H9 (cell line): ENCODE measurements around the gene SPSB2. TPM values are rescaled to one million over a fixed set of nuclear protein-coding genes. Genes with fewer than 3 reads are reported as not detected.

Experiments used
- DNase-seq: peaks from one replicate; pipeline ENCODE4 v3.0.0-alpha.2; 2017
- H2AFZ ChIP-seq: one replicate; pipeline ENCODE4 v1.6.1; 2013; ENCODE audit warnings: mild to moderate bottlenecking, low read length, control low read depth, moderate library complexity
- H2AK5ac ChIP-seq: 2 replicates; pipeline ENCODE4 v1.6.1; 2013; ENCODE audit warnings: low read length, control low read depth, mixed read lengths; ENCODE audit not compliant: insufficient read length
- H2BK120ac ChIP-seq: one replicate; pipeline ENCODE4 v1.6.1; 2013; ENCODE audit warnings: low read depth, mild to moderate bottlenecking, low read length, control low read depth, inconsistent platforms; ENCODE audit not compliant: poor library complexity, severe bottlenecking
- H2BK12ac ChIP-seq: 2 replicates; pipeline ENCODE4 v1.6.1; 2013; ENCODE audit warnings: low read length, control low read depth, mixed read lengths, low read depth; ENCODE audit not compliant: insufficient read length
- H2BK15ac ChIP-seq: 2 replicates; pipeline ENCODE4 v1.6.1; 2013; ENCODE audit warnings: low read depth, low read length, control low read depth
- H2BK20ac ChIP-seq: one replicate; pipeline ENCODE4 v1.6.1; 2013; ENCODE audit warnings: low read depth, mild to moderate bottlenecking, low read length, control low read depth, inconsistent platforms; ENCODE audit not compliant: poor library complexity, severe bottlenecking
- H2BK5ac ChIP-seq: 2 replicates; pipeline ENCODE4 v1.6.1; 2013; ENCODE audit warnings: low read length, control low read depth, mixed read lengths; ENCODE audit not compliant: insufficient read length
- H3K14ac ChIP-seq: 2 replicates; pipeline ENCODE4 v1.6.1; 2013; ENCODE audit warnings: low read length, control low read depth; ENCODE audit not compliant: insufficient read depth
- H3K18ac ChIP-seq: 2 replicates; pipeline ENCODE4 v1.6.1; 2013; ENCODE audit warnings: low read depth, mild to moderate bottlenecking, mixed read lengths, low read length, control low read depth; ENCODE audit not compliant: insufficient read length
- H3K23ac ChIP-seq: 2 replicates; pipeline ENCODE4 v1.6.1; 2013; ENCODE audit warnings: low read length, control low read depth, mixed read lengths, low read depth; ENCODE audit not compliant: insufficient read length
- H3K23me2 ChIP-seq: 2 replicates; pipeline ENCODE4 v1.6.1; 2013; ENCODE audit warnings: low read depth, mild to moderate bottlenecking, mixed read lengths, low read length, control low read depth; ENCODE audit not compliant: insufficient read length, poor library complexity, severe bottlenecking
- H3K27ac ChIP-seq: 2 replicates; pipeline ENCODE4 v1.5.1; 2013; ENCODE audit warnings: low read length, control low read depth, mixed read lengths, low read depth; ENCODE audit not compliant: insufficient read length
- H3K27me3 ChIP-seq: 2 replicates; pipeline ENCODE4 v1.6.1; 2013; ENCODE audit warnings: low read length, control low read depth, inconsistent platforms; ENCODE audit not compliant: insufficient read depth
- H3K4ac ChIP-seq: 2 replicates; pipeline ENCODE4 v1.6.1; 2013; ENCODE audit warnings: low read depth, mild to moderate bottlenecking, control low read depth, inconsistent platforms, low read length, moderate library complexity
- H3K4me1 ChIP-seq: 2 replicates; pipeline ENCODE4 v1.6.1; 2013; ENCODE audit warnings: low read length, control low read depth, inconsistent platforms; ENCODE audit not compliant: insufficient read depth
- H3K4me2 ChIP-seq: 2 replicates; pipeline ENCODE4 v1.6.1; 2013; ENCODE audit warnings: low read length, control low read depth, mixed read lengths; ENCODE audit not compliant: insufficient read length, insufficient read depth
- H3K56ac ChIP-seq: 2 replicates; pipeline ENCODE4 v1.6.1; 2013; ENCODE audit warnings: low read depth, mild to moderate bottlenecking, mixed read lengths, low read length, control low read depth; ENCODE audit not compliant: insufficient read length
- H3K79me1 ChIP-seq: 2 replicates; pipeline ENCODE4 v1.6.1; 2013; ENCODE audit warnings: low read depth, mild to moderate bottlenecking, moderate library complexity, low read length, control low read depth, inconsistent platforms; ENCODE audit not compliant: insufficient read depth, poor library complexity, severe bottlenecking
- H3K79me2 ChIP-seq: 2 replicates; pipeline ENCODE4 v1.6.1; 2013; ENCODE audit warnings: low read length, control low read depth, inconsistent platforms; ENCODE audit not compliant: insufficient read depth
- H3K9ac ChIP-seq: 2 replicates; pipeline ENCODE4 v1.6.1; 2013; ENCODE audit warnings: low read length, control low read depth, mixed read lengths; ENCODE audit not compliant: insufficient read length; ENCODE audit errors: extremely low read depth
- H3K9me3 ChIP-seq: one replicate; pipeline ENCODE4 v1.6.1; 2013; ENCODE audit warnings: low read depth, low read length, inconsistent platforms; ENCODE audit not compliant: control insufficient read depth
- H3T11ph ChIP-seq: one replicate; pipeline ENCODE4 v1.6.1; 2013; ENCODE audit warnings: mild to moderate bottlenecking, low read length, control low read depth, inconsistent platforms
- H4K20me1 ChIP-seq: one replicate; pipeline ENCODE4 v1.6.1; 2013; ENCODE audit not compliant: control insufficient read depth, insufficient read length, insufficient read depth
- H4K5ac ChIP-seq: 2 replicates; pipeline ENCODE4 v1.6.1; 2013; ENCODE audit warnings: low read depth, mild to moderate bottlenecking, mixed read lengths, low read length, control low read depth; ENCODE audit not compliant: insufficient read length
- H4K8ac ChIP-seq: replicated peaks from 2 replicates; pipeline ENCODE4 v1.6.1; 2013; ENCODE audit warnings: low read length, control low read depth, mixed read lengths, low read depth; ENCODE audit not compliant: insufficient read length
- H4K91ac ChIP-seq: 2 replicates; pipeline ENCODE4 v1.6.1; 2013; ENCODE audit warnings: low read depth, mild to moderate bottlenecking, moderate library complexity, mixed read lengths, low read length, control low read depth; ENCODE audit not compliant: insufficient read length
- H3K27ac Mint-ChIP-seq, 3 experiments: 2 replicates in 2 of 3; 3 replicates in 1 of 3; pipeline ENCODE4 v1.8.0; 2020 to 2021; ENCODE audit warnings: mixed read lengths in 3 of 3, mild to moderate bottlenecking in 1 of 3, moderate library complexity in 1 of 3
- H3K27me3 Mint-ChIP-seq: 2 replicates; pipeline ENCODE4 v1.8.0; 2021; ENCODE audit warnings: low read depth, mild to moderate bottlenecking, moderate library complexity, mixed read lengths
- H3K36me3 Mint-ChIP-seq, 3 experiments: 2 replicates in 2 of 3; 3 replicates in 1 of 3; pipeline ENCODE4 v1.8.0; 2020 to 2021; ENCODE audit warnings: low read depth in 3 of 3, mixed read lengths in 3 of 3; ENCODE audit not compliant: insufficient read depth in 1 of 3
- H3K4me1 Mint-ChIP-seq, 2 experiments: 2 replicates each; pipeline ENCODE4 v1.8.0; 2020; ENCODE audit warnings: mixed read lengths in 2 of 2
- H3K4me3 Mint-ChIP-seq, 2 experiments: 2 replicates in 1 of 2; 3 replicates in 1 of 2; pipeline ENCODE4 v1.8.0; 2020 to 2021; ENCODE audit warnings: mild to moderate bottlenecking in 2 of 2, mixed read lengths in 2 of 2, moderate library complexity in 1 of 2
- H3K9me3 Mint-ChIP-seq, 2 experiments: 2 replicates in 1 of 2; 3 replicates in 1 of 2; pipeline ENCODE4 v1.8.0; 2020; ENCODE audit warnings: mild to moderate bottlenecking in 2 of 2, mixed read lengths in 2 of 2, moderate library complexity in 1 of 2
- CTCF ChIP-seq: fragments of 200-600 bp; sonication (generic); conservative IDR thresholded peaks from 3 replicates; pipeline ENCODE4 v1.8.0; 2021; ENCODE audit warnings: antibody characterized with exemption, mild to moderate bottlenecking
- WGBS: extraction: QIAGEN DNeasy Blood & Tissue Kit; methylation state at CpG from one replicate; pipeline ENCODE4 v1.1.7; 2013; ENCODE audit warnings: missing lambda C conversion rate, low lambda C conversion rate, mixed read lengths; ENCODE audit not compliant: insufficient read length; ENCODE audit errors: extremely low coverage; 5-methylcytosine and 5-hydroxymethylcytosine counted together
- total RNA-seq: library from RNA; stranded (reverse); gene quantifications from 2 replicates; pipeline ENCODE4 v1.2.1, GENCODE V29; 2021

Gene SPSB2
- total RNA-seq, 1 experiment from 2014 or later, result 13.7 TPM

- H3K27me3 Mint-ChIP-seq, result no peaks in the 10 kb centered on the region
These were observed 36.3 kb downstream of the SPSB2 start for GRCh38 chr12:6836851-6837250.

More at GRCh38 chr12:6836851-6837250, 36.3 kb downstream of the SPSB2 start:
- H2BK20ac ChIP-seq, result no peak overlapping the region
- no peak overlapping the region for H2BK15ac ChIP-seq
- H3K79me1 ChIP-seq, result no peaks in the 10 kb centered on the region
- H3T11ph ChIP-seq, result no peak overlapping the region
- H2BK12ac ChIP-seq, result no peak overlapping the region
- H3K9ac ChIP-seq, result no peak overlapping the region
- no peak overlapping the region for H2AK5ac ChIP-seq
- H2BK5ac ChIP-seq, result no peak overlapping the region
- no peaks in the 10 kb centered on the region for H3K9me3 ChIP-seq
- TF ChIP-seq CTCF, result no peak
- H3K14ac ChIP-seq, result no peak overlapping the region
- no peak overlapping the region for H2AFZ ChIP-seq
- H4K91ac ChIP-seq, result no peak overlapping the region
- no peaks in the 10 kb centered on the region for H4K20me1 ChIP-seq
- H3K18ac ChIP-seq, result no peak overlapping the region
- no peaks in the 10 kb centered on the region for H3K4me1 ChIP-seq
- no CpG with 5 or more reads among the region's 16 CpGs for WGBS
- H3K23ac ChIP-seq, result no peak overlapping the region
- H3K27ac ChIP-seq, result no peak overlapping the region
- H3K4me3 Mint-ChIP-seq, result no peak overlapping the region
- H3K56ac ChIP-seq, result no peak overlapping the region
- H3K27ac Mint-ChIP-seq, result no peak overlapping the region
- peaks cover 31 to 71% (median 66%) of the 10 kb centered on the region in 3 experiments; a peak in 6 of 7 replicates for H3K36me3 Mint-ChIP-seq
- no peaks in the 10 kb centered on the region for H3K23me2 ChIP-seq
- no peak overlapping the region for H2BK120ac ChIP-seq
- DNase-seq, result no peak
- no peaks in the 10 kb centered on the region for H3K27me3 ChIP-seq
- H4K5ac ChIP-seq, result no peak overlapping the region
- no peaks in the 10 kb centered on the region for H3K79me2 ChIP-seq
- no peak overlapping the region for H3K4ac ChIP-seq
- H4K8ac ChIP-seq, result no peak overlapping the region
- no peak overlapping the region for H3K4me2 ChIP-seq
- no peaks in the 10 kb centered on the region; a peak in 1 of 5 replicates for H3K9me3 Mint-ChIP-seq
- peaks cover 4 to 26% of the 10 kb centered on the region in 2 experiments; a peak in 3 of 4 replicates for H3K4me1 Mint-ChIP-seq
